ENCODE data around the gene AURKB. TPM values are rescaled to one million over a fixed set of nuclear protein-coding genes. Genes with fewer than 3 reads are reported as not detected.

AURKB gene
- total RNA-seq, 1 experiment from 2014 or later = 167 TPM

- TF ChIP-seq, protein P1, sequence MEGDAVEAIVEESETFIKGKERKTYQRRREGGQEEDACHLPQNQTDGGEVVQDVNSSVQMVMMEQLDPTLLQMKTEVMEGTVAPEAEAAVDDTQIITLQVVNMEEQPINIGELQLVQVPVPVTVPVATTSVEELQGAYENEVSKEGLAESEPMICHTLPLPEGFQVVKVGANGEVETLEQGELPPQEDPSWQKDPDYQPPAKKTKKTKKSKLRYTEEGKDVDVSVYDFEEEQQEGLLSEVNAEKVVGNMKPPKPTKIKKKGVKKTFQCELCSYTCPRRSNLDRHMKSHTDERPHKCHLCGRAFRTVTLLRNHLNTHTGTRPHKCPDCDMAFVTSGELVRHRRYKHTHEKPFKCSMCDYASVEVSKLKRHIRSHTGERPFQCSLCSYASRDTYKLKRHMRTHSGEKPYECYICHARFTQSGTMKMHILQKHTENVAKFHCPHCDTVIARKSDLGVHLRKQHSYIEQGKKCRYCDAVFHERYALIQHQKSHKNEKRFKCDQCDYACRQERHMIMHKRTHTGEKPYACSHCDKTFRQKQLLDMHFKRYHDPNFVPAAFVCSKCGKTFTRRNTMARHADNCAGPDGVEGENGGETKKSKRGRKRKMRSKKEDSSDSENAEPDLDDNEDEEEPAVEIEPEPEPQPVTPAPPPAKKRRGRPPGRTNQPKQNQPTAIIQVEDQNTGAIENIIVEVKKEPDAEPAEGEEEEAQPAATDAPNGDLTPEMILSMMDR (conservative IDR thresholded peaks at IDR 0.05) = no peak
- no peak for TF ChIP-seq EZH2 (IDR thresholded peaks at IDR 0.05; ENCODE audit: low read depth)
- no peaks in the 10 kb centered on the region for H3K9me3 ChIP-seq (ENCODE audit: insufficient read depth, low read depth)
- H3K27me3 ChIP-seq (ENCODE audit: insufficient read depth, low read depth) = no peaks in the 10 kb centered on the region
- H3K36me3 ChIP-seq (ENCODE audit: low read depth) = no peaks in the 10 kb centered on the region
- DNase-seq = no peak
- peaks cover 8% of the 10 kb centered on the region; the same call in 1 of the 2 replicates for H3K4me1 ChIP-seq (replicated peaks; ENCODE audit: insufficient read depth)
- peak overlapping the region; percentile 89 for H3K4me2 ChIP-seq
- no peaks in the 10 kb centered on the region for H4K20me1 ChIP-seq (ENCODE audit: insufficient read depth)
- no peak overlapping the region for H2AFZ ChIP-seq
- intact Hi-C loops (cut with micrococcal nuclease; ENCODE audit: unreplicated experiment) = no loop called here
- H3K79me2 ChIP-seq (ENCODE audit: low read depth) = peaks cover 10% of the 10 kb centered on the region; the same call in 1 of the 2 replicates
- POLR2A ChIA-PET (ENCODE audit: unreplicated experiment) = no interaction called here
- H3K4me3 ChIP-seq = peak overlapping the region; percentile 75
- H3K27ac ChIP-seq = no peak overlapping the region
- TSS peak; percentile 60 for BruUV-seq (replicated peaks)
- no peaks in the 10 kb centered on the region for H3K9me2 ChIP-seq (ENCODE audit: insufficient read depth)
- peaks cover 16% of the 10 kb centered on the region; the same call in 1 of the 2 replicates for H3F3A ChIP-seq (ENCODE audit: insufficient read depth, low read depth)
- CTCF ChIA-PET = interaction anchor here (0.6 kb wide), 2 partner anchors 25 to 37 kb away, joined by 3 to 21 read pairs; no protein-coding TSS in a partner anchor
Observed at GRCh38 chr17:8161289-8162232, 48.8 kb downstream of the AURKB start.

DNA sequence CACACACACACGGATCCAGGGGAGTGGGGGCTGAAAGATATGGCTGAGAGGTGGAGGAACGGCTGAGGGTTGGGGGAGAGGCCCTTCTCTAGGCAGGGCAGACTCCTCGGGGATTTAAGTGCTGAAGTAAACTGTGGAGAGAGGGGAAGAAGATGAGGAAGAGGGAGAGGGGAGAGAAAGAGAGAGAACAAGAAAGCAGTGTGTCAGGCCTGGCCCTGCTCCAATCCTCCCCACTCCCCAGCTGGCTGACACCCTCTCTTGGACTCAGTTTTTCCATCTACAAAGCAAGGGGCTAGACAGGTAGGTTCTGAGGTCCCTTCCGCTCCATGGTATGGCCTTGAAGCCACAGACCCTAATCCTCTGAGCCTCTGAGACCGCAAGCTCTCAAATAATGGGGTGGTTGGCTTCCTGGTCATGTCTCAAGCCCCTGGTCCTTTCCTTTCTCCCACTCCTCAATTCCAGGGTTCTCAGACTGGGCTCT, 49.6 kb downstream of the AURKB start:
- POLR2A ChIA-PET (ENCODE audit: unreplicated experiment) = no interaction called here
- H3K4me2 ChIP-seq = no peak overlapping the region
- intact Hi-C loops (cut with micrococcal nuclease; ENCODE audit: unreplicated experiment) = no loop called here

DNA sequence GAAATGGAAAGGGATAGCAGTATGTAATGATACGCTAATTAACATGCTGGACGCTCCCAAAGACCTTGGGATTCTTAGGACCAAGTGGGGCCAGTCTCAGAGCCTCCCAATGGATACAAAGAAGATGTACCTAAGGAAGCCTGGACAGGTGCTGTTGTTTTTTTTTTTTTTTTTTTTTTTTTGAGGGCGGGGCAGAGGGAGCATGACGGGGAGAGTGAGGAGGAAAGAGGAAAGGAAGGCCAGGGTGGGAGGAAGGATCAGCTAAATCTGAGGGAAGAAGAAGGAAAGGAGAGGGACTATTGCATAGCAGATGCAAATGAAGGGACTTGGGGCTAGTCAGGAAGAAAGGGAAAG, 50.2 kb downstream of the AURKB start:
- Histone ChIP-seq H3K4me3 (no peak overlapping the region), H4K20me1 (ENCODE audit: insufficient read depth) (no peaks in the 10 kb centered on the region), H3K27me3 (ENCODE audit: insufficient read depth, low read depth) (no peaks in the 10 kb centered on the region), H3K36me3 (ENCODE audit: low read depth) (no peaks in the 10 kb centered on the region), H3K9me2 (ENCODE audit: insufficient read depth) (no peaks in the 10 kb centered on the region), H2AFZ (no peak overlapping the region), H3K9me3 (ENCODE audit: insufficient read depth, low read depth) (no peaks in the 10 kb centered on the region), H3K27ac (no peak overlapping the region), H3F3A (ENCODE audit: insufficient read depth, low read depth) (peaks cover 18% of the 10 kb centered on the region; the same call in 1 of the 2 replicates), H3K4me2 (no peak overlapping the region), H3K79me2 (ENCODE audit: low read depth) (peaks cover 11% of the 10 kb centered on the region; the same call in 1 of the 2 replicates), H3K4me1 (replicated peaks; ENCODE audit: insufficient read depth) (peaks cover 14% of the 10 kb centered on the region)
- POLR2A ChIA-PET (ENCODE audit: unreplicated experiment) = no interaction called here
- no peak for DNase-seq
- intact Hi-C loops (cut with micrococcal nuclease; ENCODE audit: unreplicated experiment) = no loop called here
- CTCF ChIA-PET = interaction anchor here (0.6 kb wide), 1 partner anchor 66 kb away, joined by 3 read pairs; no protein-coding TSS in a partner anchor
- TF ChIP-seq, protein P1 (conservative IDR thresholded peaks at IDR 0.05) = no peak
- no peak for TF ChIP-seq EZH2 (IDR thresholded peaks at IDR 0.05; ENCODE audit: low read depth)
- BruUV-seq (replicated peaks) = no TSS peak

More for the DNA sequence above, 49.6 kb downstream of the AURKB start:
- no peak overlapping the region for H3K4me3 ChIP-seq
- H3F3A ChIP-seq (ENCODE audit: insufficient read depth, low read depth) = peaks cover 16% of the 10 kb centered on the region; the same call in 1 of the 2 replicates
- no peak overlapping the region for H3K27ac ChIP-seq
- H3K27me3 ChIP-seq (ENCODE audit: insufficient read depth, low read depth) = no peaks in the 10 kb centered on the region
- H2AFZ ChIP-seq = no peak overlapping the region
- H3K4me1 ChIP-seq (replicated peaks; ENCODE audit: insufficient read depth) = peaks cover 8% of the 10 kb centered on the region; the same call in 1 of the 2 replicates
- peaks cover 10% of the 10 kb centered on the region; the same call in 1 of the 2 replicates for H3K79me2 ChIP-seq (ENCODE audit: low read depth)
- H3K9me2 ChIP-seq (ENCODE audit: insufficient read depth) = no peaks in the 10 kb centered on the region
- no peaks in the 10 kb centered on the region for H3K9me3 ChIP-seq (ENCODE audit: insufficient read depth, low read depth)
- TF ChIP-seq EZH2 (IDR thresholded peaks at IDR 0.05; ENCODE audit: low read depth) = no peak
- TF ChIP-seq, protein P1 (conservative IDR thresholded peaks at IDR 0.05) = no peak
- CTCF ChIA-PET = interaction anchor here (0.6 kb wide), 3 partner anchors 26 to 66 kb away, joined by 3 to 21 read pairs (median 3); no protein-coding TSS in a partner anchor
- no peak for DNase-seq
- H4K20me1 ChIP-seq (ENCODE audit: insufficient read depth) = no peaks in the 10 kb centered on the region
- H3K36me3 ChIP-seq (ENCODE audit: low read depth) = no peaks in the 10 kb centered on the region
- BruUV-seq (replicated peaks) = no TSS peak
